Prostate gland (tissue), 2 donors: ENCODE results near the gene ELK4. TPM values are rescaled to one million over a fixed set of nuclear protein-coding genes. Genes with fewer than 3 reads are reported as not detected.

Experiments used
- DNase-seq: peaks from one replicate; pipeline ENCODE4 v3.0.0-alpha.2; 2019; ENCODE audit warnings: low spot score
- H3K27ac ChIP-seq, 2 donors: fragments of 200-600 bp; sonication (generic); 2 replicates each; pipeline ENCODE4 v1.5.1; 2017 to 2019
- H3K27me3 ChIP-seq: fragments of 200-600 bp; sonication (generic); replicated peaks from 2 replicates; pipeline ENCODE4 v1.5.1; 2019; ENCODE audit not compliant: insufficient read depth
- H3K36me3 ChIP-seq, 2 donors: fragments of 200-600 bp; sonication (generic); 1 replicate in 1 of 2; 2 replicates in 1 of 2; pipeline versions ENCODE4 v1.5.1 to v1.8.1; 2017 to 2019
- H3K4me1 ChIP-seq: fragments of 200-600 bp; sonication (generic); replicated peaks from 2 replicates; pipeline ENCODE4 v1.5.1; 2019
- H3K4me3 ChIP-seq, 2 donors: fragments of 200-600 bp; sonication (generic); 2 replicates each; pipeline ENCODE4 v1.5.1; 2017 to 2019
- H3K9me3 ChIP-seq: fragments of 200-600 bp; sonication (generic); 2 replicates; pipeline ENCODE4 v1.5.1; 2017
- CTCF ChIP-seq, 4 experiments: fragments of 200-600 bp in 2 of 4; fragments of 450-650 bp in 2 of 4; sonication (generic) in 2 of 4; IDR thresholded peaks; 1 replicate in 3 of 4; 2 replicates in 1 of 4; pipeline ENCODE4 v1.5.1; 2016 to 2019; ENCODE audit warnings: antibody characterized with exemption in 4 of 4, mild to moderate bottlenecking in 2 of 4, moderate library complexity in 2 of 4
- POLR2A ChIP-seq: fragments of 450-650 bp; IDR thresholded peaks from one replicate; pipeline ENCODE4 v1.6.1; 2016; ENCODE audit warnings: antibody characterized with exemption, mild to moderate bottlenecking
- POLR2AphosphoS5 ChIP-seq: sonication (generic); formaldehyde crosslinking; IDR thresholded peaks from one replicate; pipeline ENCODE4 v1.6.1; 2017; ENCODE audit warnings: antibody characterized with exemption
- WGBS: methylation state at CpG from one replicate; pipeline ENCODE4 v1.1.5; 2018; 5-methylcytosine and 5-hydroxymethylcytosine counted together
- intact Hi-C: fragments of 100-400 bp; cut with DNase I; formaldehyde crosslinking; loops from one replicate; pipeline ENCODE4 v1.14.2; 2022
- total RNA-seq, 2 donors: library from RNA; depleted of rRNA; stranded (reverse); fragments of >200 nt; gene quantifications; one replicate each; pipeline ENCODE4 v1.1.0, GENCODE V29; 2016

ELK4 gene
- total RNA-seq, 2 donors from 2014 or later: 58.8 to 62.7 TPM

- WGBS: 56% methylated on average over 11 of the region's 11 CpGs
- H3K9me3 ChIP-seq: no peaks in the 10 kb centered on the region
- TF ChIP-seq CTCF (IDR thresholded peaks at IDR 0.05) (no peak), POLR2AphosphoS5 (no peak), POLR2A (no peak)
- no peaks in the 10 kb centered on the region for H3K27me3 ChIP-seq
- peak overlapping the region in 1 of 2 donors; percentile 84 for H3K4me3 ChIP-seq
- H3K4me1 ChIP-seq: peaks cover 5% of the 10 kb centered on the region
- H3K36me3 ChIP-seq: peaks cover 6 to 7% of the 10 kb centered on the region in 2 donors
- no peak for DNase-seq
- H3K27ac ChIP-seq: peak overlapping the region; percentile 37 to 89
- intact Hi-C loops: loop anchor here (10.0 kb wide), 1 partner anchor 427 kb away; no protein-coding TSS in a partner anchor
Observed at GRCh38 chr1:205667909-205668643, 36.3 kb upstream of the ELK4 start.

- no peak for DNase-seq
- H3K4me1 ChIP-seq: peaks cover 8% of the 10 kb centered on the region
- H3K36me3 ChIP-seq: peaks cover 9 to 22% of the 10 kb centered on the region in 2 donors
- H3K27ac ChIP-seq: peak overlapping the region; percentile 46 to 89
- no peaks in the 10 kb centered on the region for H3K9me3 ChIP-seq
- intact Hi-C loops: loop anchor here (10.0 kb wide), 1 partner anchor 428 kb away; no protein-coding TSS in a partner anchor
- WGBS: 68% methylated on average over 6 of the region's 6 CpGs
- no peaks in the 10 kb centered on the region for H3K27me3 ChIP-seq
- H3K4me3 ChIP-seq: peak overlapping the region in 1 of 2 donors; percentile 16
- TF ChIP-seq CTCF (IDR thresholded peaks at IDR 0.05) (no peak), POLR2A (no peak), POLR2AphosphoS5 (no peak)
Observed at GRCh38 chr1:205666372-205667166, 34.8 kb upstream of the ELK4 start.

- Histone ChIP-seq H3K4me3 (peak overlapping the region in 1 of 2 donors; percentile 16), H3K27me3 (no peaks in the 10 kb centered on the region), H3K9me3 (no peaks in the 10 kb centered on the region), H3K4me1 (peaks cover 8% of the 10 kb centered on the region), H3K36me3 (peaks cover 15 to 29% of the 10 kb centered on the region in 2 donors), H3K27ac (peak overlapping the region; percentile 46 to 89)
- 68% methylated on average over 9 of the region's 9 CpGs for WGBS
- TF ChIP-seq CTCF (IDR thresholded peaks at IDR 0.05) (no peak), POLR2AphosphoS5 (no peak), POLR2A (no peak)
- DNase-seq: no peak
- intact Hi-C loops: loop anchor here (10.0 kb wide), 1 partner anchor 429 kb away; no protein-coding TSS in a partner anchor
Observed at GRCh38 chr1:205665201-205666045, 33.6 kb upstream of the ELK4 start.

GRCh38 chr1:205664399-205665017, 32.7 kb upstream of the ELK4 start:
- H3K27ac ChIP-seq: peak overlapping the region; percentile 46 to 89
- DNase-seq: no peak
- no peaks in the 10 kb centered on the region for H3K9me3 ChIP-seq
- H3K4me3 ChIP-seq: peak overlapping the region in 1 of 2 donors; percentile 11
- WGBS: 52% methylated on average over 19 of the region's 19 CpGs
- TF ChIP-seq POLR2AphosphoS5 (no peak), CTCF (IDR thresholded peaks at IDR 0.05) (no peak), POLR2A (no peak)
- no peaks in the 10 kb centered on the region for H3K27me3 ChIP-seq
- H3K4me1 ChIP-seq: peaks cover 8% of the 10 kb centered on the region
- H3K36me3 ChIP-seq: peaks cover 15 to 29% of the 10 kb centered on the region in 2 donors
- intact Hi-C loops: loop anchor here (5.0 to 10.0 kb wide), 2 partner anchors 313 to 430 kb away; no protein-coding TSS in a partner anchor
